Activated CD8-positive, alpha-beta T cell treated with anti-CD3 and anti-CD28 coated beads for 36 hours (primary cell): ENCODE results near the gene CAMK1. TPM values are rescaled to one million over a fixed set of nuclear protein-coding genes. Genes with fewer than 3 reads are reported as not detected.
A peak's percentile ranks its signal among the peaks of the same experiment; 100 is the strongest.

Experiments used
- ATAC-seq: fragments of 200-7000 bp; cut with Tn5 transposase; one replicate; pipeline ENCODE4 v1.10.0; 2021; ENCODE audit warnings: mild to moderate bottlenecking, moderate library complexity
- CTCF ChIA-PET: fragments of 350-600 bp; sonication (Branson Sonifier 250); formaldehyde crosslinking; loops from one replicate; lab custom pipeline; 2021; ENCODE audit warnings: antibody characterized with exemption; lab: Charles Lee
- POLR2A ChIA-PET: fragments of 350-600 bp; sonication (Branson Sonifier 250); formaldehyde crosslinking; loops from one replicate; lab custom pipeline; 2021; ENCODE audit warnings: antibody characterized with exemption; lab: Charles Lee
- DNase-seq: peaks from one replicate; pipeline ENCODE4 v3.0.0-alpha.2; 2020
- H3K27ac Mint-ChIP-seq: one replicate; pipeline ENCODE4 v1.8.0; 2021; ENCODE audit warnings: mild to moderate bottlenecking, mixed read lengths
- H3K27me3 Mint-ChIP-seq: one replicate; pipeline ENCODE4 v1.8.0; 2021; ENCODE audit warnings: mixed read lengths
- H3K36me3 Mint-ChIP-seq: one replicate; pipeline ENCODE4 v1.8.0; 2021; ENCODE audit warnings: low read depth, mixed read lengths
- H3K4me1 Mint-ChIP-seq: one replicate; pipeline ENCODE4 v1.8.0; 2021; ENCODE audit warnings: low read depth, mixed read lengths
- H3K4me3 Mint-ChIP-seq: one replicate; pipeline ENCODE4 v1.8.0; 2021; ENCODE audit warnings: mild to moderate bottlenecking, moderate library complexity, mixed read lengths
- H3K9me3 Mint-ChIP-seq: one replicate; pipeline ENCODE4 v1.8.0; 2021; ENCODE audit warnings: mixed read lengths
- intact Hi-C: fragments of 100-400 bp; cut with micrococcal nuclease; formaldehyde crosslinking; loops from one replicate; pipeline ENCODE4 v1.10.0; 2022
- total RNA-seq, 2 experiments: library from RNA; stranded (reverse); gene quantifications; one replicate each; pipeline ENCODE4 v1.2.3, GENCODE V29; 2021
- TF ChIP-seq, protein P1 (sequence below): fragments of 200-600 bp; IDR thresholded peaks from one replicate; pipeline ENCODE4 v1.8.0; 2022; ENCODE audit warnings: antibody characterized with exemption, mild to moderate bottlenecking

Gene CAMK1
- total RNA-seq, 2 experiments from 2014 or later: 41.7 to 45.7 TPM

GRCh38 chr3:9797196-9797945 is 27.6 kb upstream of the CAMK1 start:
- POLR2A ChIA-PET: interaction anchor here (1.0 to 2.7 kb wide), 3 partner anchors 14 to 26 kb away, joined by 3 to 9 read pairs (median 4); no protein-coding TSS in a partner anchor
- Mint-ChIP-seq H3K36me3 (peaks cover 64% of the 10 kb centered on the region), H3K27ac (peak overlapping the region; percentile 13), H3K4me3 (no peak overlapping the region), H3K27me3 (no peaks in the 10 kb centered on the region), H3K4me1 (peaks cover 26% of the 10 kb centered on the region), H3K9me3 (no peaks in the 10 kb centered on the region)
- TF ChIP-seq, protein P1, sequence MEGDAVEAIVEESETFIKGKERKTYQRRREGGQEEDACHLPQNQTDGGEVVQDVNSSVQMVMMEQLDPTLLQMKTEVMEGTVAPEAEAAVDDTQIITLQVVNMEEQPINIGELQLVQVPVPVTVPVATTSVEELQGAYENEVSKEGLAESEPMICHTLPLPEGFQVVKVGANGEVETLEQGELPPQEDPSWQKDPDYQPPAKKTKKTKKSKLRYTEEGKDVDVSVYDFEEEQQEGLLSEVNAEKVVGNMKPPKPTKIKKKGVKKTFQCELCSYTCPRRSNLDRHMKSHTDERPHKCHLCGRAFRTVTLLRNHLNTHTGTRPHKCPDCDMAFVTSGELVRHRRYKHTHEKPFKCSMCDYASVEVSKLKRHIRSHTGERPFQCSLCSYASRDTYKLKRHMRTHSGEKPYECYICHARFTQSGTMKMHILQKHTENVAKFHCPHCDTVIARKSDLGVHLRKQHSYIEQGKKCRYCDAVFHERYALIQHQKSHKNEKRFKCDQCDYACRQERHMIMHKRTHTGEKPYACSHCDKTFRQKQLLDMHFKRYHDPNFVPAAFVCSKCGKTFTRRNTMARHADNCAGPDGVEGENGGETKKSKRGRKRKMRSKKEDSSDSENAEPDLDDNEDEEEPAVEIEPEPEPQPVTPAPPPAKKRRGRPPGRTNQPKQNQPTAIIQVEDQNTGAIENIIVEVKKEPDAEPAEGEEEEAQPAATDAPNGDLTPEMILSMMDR: no peak
- CTCF ChIA-PET: no interaction called here
- ATAC-seq (no peak), DNase-seq (no peak)
- intact Hi-C loops: no loop called here

DNA sequence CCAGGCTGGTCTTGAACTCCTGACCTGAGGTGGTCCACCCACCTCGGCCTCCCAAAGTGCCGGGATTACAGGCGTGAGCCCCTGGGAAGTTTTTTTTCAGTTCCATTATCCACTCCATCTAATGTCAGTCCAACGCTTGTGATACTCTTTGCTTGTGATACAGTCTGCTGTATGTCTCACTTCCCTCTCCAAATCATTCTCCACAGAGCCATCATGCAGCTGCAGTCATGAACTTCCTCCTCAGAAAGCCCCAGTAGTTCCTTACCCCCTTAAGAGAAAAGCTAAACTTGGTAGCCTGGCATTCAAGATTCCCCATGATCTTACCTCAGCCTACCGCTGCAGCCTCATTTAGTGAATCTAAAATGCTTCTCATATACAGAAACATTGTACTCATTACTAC is 25.5 kb upstream of the CAMK1 start:
- Mint-ChIP-seq H3K4me3 (peak overlapping the region; percentile 51), H3K36me3 (peaks cover 68% of the 10 kb centered on the region), H3K27me3 (no peaks in the 10 kb centered on the region), H3K27ac (peak overlapping the region; percentile 75), H3K9me3 (no peaks in the 10 kb centered on the region), H3K4me1 (peaks cover 43% of the 10 kb centered on the region)
- ATAC-seq (no peak), DNase-seq (no peak)
- intact Hi-C loops: no loop called here
- CTCF ChIA-PET: interaction anchor here (0.6 to 2.0 kb wide), 3 partner anchors 13 to 137 kb away, joined by 3 to 5 read pairs (median 5); partner anchors contain the start of gene CRELD1
- POLR2A ChIA-PET: interaction anchor here (0.8 to 2.7 kb wide), 4 partner anchors 17 to 191 kb away, joined by 3 to 9 read pairs (median 4); partner anchors contain the start of genes EMC3 and OGG1
- TF ChIP-seq, protein P1: no peak

DNA sequence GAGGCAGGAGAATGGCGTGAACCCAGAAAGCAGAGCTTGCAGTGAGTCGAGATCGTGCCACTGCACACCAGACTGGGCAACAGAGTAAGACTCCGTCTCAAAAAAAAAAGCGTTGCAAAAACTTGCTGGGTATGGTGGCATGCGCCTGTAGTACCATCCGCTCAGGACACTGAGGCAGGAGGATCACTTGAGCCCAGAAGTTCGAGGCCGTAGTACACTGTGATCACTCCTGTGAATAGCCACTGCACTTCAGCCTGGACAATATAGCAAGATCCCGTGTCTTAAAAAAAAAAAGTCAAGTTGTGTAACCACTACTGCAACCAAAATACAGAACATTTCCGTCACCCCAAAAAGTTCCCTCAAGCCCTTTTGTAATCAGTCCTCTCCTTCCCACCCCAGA is 24.7 kb upstream of the CAMK1 start:
- DNase-seq: no peak
- ATAC-seq: no peak
- peaks cover 67% of the 10 kb centered on the region for H3K36me3 Mint-ChIP-seq
- H3K4me1 Mint-ChIP-seq: peaks cover 47% of the 10 kb centered on the region
- ChIA-PET CTCF (interaction anchor here (2.0 to 2.3 kb wide), 2 partner anchors 14 to 138 kb away, joined by 5 to 12 read pairs; partner anchors contain the start of gene CRELD1), POLR2A (interaction anchor here (0.8 to 2.7 kb wide), 4 partner anchors 9 to 44 kb away, joined by 4 to 15 read pairs (median 11); partner anchors contain the start of gene OGG1)
- peak overlapping the region; percentile 100 for H3K27ac Mint-ChIP-seq
- TF ChIP-seq, protein P1: no peak
- no peaks in the 10 kb centered on the region for H3K27me3 Mint-ChIP-seq
- H3K9me3 Mint-ChIP-seq: no peaks in the 10 kb centered on the region
- H3K4me3 Mint-ChIP-seq: peak overlapping the region; percentile 88
- intact Hi-C loops: no loop called here

DNA sequence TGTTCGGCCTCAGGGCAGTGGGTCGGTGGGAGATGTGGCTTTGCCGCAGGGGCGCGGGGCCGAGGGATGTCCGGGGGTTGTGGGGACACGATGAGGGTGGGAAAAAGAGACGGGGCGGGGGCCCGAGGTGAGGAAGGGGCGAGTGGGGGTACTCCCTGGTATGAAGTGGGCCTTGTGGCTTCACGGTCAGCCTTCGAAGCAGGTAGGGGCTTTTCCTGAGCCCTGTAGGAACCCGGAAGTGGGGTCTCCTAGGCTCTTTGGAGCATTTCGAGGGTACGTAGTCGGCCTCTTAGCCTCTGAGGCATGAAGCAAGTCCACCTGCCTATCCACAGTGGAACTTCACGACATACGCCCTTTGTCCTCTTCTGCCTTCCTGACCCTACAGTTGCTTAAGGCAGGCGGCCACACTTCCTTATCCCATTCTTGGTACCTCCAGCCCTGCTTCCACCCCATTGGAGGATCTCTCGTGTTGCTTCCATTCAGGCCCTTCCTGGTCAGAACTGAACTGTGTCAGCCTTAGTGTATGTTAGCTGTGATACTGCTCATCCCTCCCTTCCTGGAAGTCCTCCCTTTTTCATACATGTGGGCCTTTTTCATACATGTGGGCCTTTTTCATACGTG is 23.5 kb upstream of the CAMK1 start:
- intact Hi-C loops: loop anchor here (2.0 kb wide), 1 partner anchor 42 kb away; no protein-coding TSS in a partner anchor
- TF ChIP-seq, protein P1: no peak
- peaks cover 66% of the 10 kb centered on the region for H3K36me3 Mint-ChIP-seq
- peak overlapping the region; percentile 100 for H3K27ac Mint-ChIP-seq
- ATAC-seq (peak; percentile 8), DNase-seq (peak; percentile 44)
- H3K4me3 Mint-ChIP-seq: peak overlapping the region; percentile 88
- ChIA-PET POLR2A (interaction anchor here (0.8 to 2.7 kb wide), 14 partner anchors 10 to 122 kb away, joined by 3 to 15 read pairs (median 8); partner anchors contain the start of genes BRPF1, CAMK1 and OGG1), CTCF (interaction anchor here (0.8 to 2.3 kb wide), 12 partner anchors 8 to 242 kb away, joined by 3 to 12 read pairs (median 4); partner anchors contain the start of gene BRPF1)
- H3K27me3 Mint-ChIP-seq: no peaks in the 10 kb centered on the region
- H3K4me1 Mint-ChIP-seq: peaks cover 51% of the 10 kb centered on the region
- no peaks in the 10 kb centered on the region for H3K9me3 Mint-ChIP-seq
